Measurements from ENCODE around the gene COBL. TPM values are rescaled to one million over a fixed set of nuclear protein-coding genes. Genes with fewer than 3 reads are reported as not detected.

COBL gene
- total and polyA plus RNA-seq, 9 of the 15 experiments (the other 6 are each of a cell fraction or from before 2014, with no cell fraction given) = 0.01 to 2.4 (median 0.09) TPM; not detected in 3

GRCh38 chr7:51080216-51080615 lies 236.4 kb downstream of the COBL start:
- TF ChIP-seq TCF15 (CRISPR knock-in tag; IDR thresholded peaks at IDR 0.05) = no peak
- no peak for TF ChIP-seq NFYB (IDR thresholded peaks at IDR 0.05; ENCODE audit: extremely low read depth, insufficient read length)
- no peak for TF ChIP-seq ATF1 (CRISPR knock-in tag; IDR thresholded peaks at IDR 0.05)
- TF ChIP-seq ATF1 (tag; IDR thresholded peaks at IDR 0.05) = no peak
- TF ChIP-seq ZNF699 (CRISPR knock-in tag; IDR thresholded peaks at IDR 0.05; ENCODE audit: insufficient replicate concordance) = no peak
- TF ChIP-seq MED1 (CRISPR knock-in tag; IDR thresholded peaks at IDR 0.05; ENCODE audit: borderline replicate concordance) = no peak
- no peak for TF ChIP-seq SMARCC2 (IDR thresholded peaks at IDR 0.05; ENCODE audit: low read depth)
- TF ChIP-seq TAF7 (tag; IDR thresholded peaks at IDR 0.05) = no peak
- TF ChIP-seq ZNF586 (CRISPR knock-in tag; conservative IDR thresholded peaks at IDR 0.05) = no peak
- no peak for TF ChIP-seq CREBBP (IDR thresholded peaks at IDR 0.05; ENCODE audit: low read depth, low read length)
- TF ChIP-seq EHMT2 (IDR thresholded peaks at IDR 0.05) = no peak
- no peak for TF ChIP-seq ETS2 (tag; IDR thresholded peaks at IDR 0.05; ENCODE audit: borderline replicate concordance, poor library complexity, severe bottlenecking)
- no peak for TF ChIP-seq TRIM24 (IDR thresholded peaks at IDR 0.05)
- no peak for TF ChIP-seq HNRNPL (IDR thresholded peaks at IDR 0.05; ENCODE audit: low read depth, low read length)
- no peak for TF ChIP-seq EGR1 (conservative IDR thresholded peaks at IDR 0.05)
- TF ChIP-seq ZNF224 (CRISPR knock-in tag; IDR thresholded peaks at IDR 0.05) = no peak
- no peak for TF ChIP-seq ZFP91 (CRISPR knock-in tag; IDR thresholded peaks at IDR 0.05)
- TF ChIP-seq SNRNP70 (optimal IDR thresholded peaks at IDR 0.05; ENCODE audit: low read depth, low read length) = no peak
- TF ChIP-seq LCOR (CRISPR knock-in tag; IDR thresholded peaks at IDR 0.05) = no peak
- no peak for TF ChIP-seq NR4A1 (CRISPR knock-in tag; IDR thresholded peaks at IDR 0.05)
- no peak for TF ChIP-seq NR4A1 (tag; IDR thresholded peaks at IDR 0.05)
- CTCF ChIA-PET (ENCODE audit: low intra/inter-chr PET ratio) = no interaction called here
- ATAC-seq = no peak
- no peak for DNase-seq (ENCODE audit: extremely low read depth in 1 of 4, low spot score in 3 of 4)
- no peaks in the 10 kb centered on the region for H3K79me2 ChIP-seq (ENCODE audit: control insufficient read depth, insufficient read depth, low read length)
- no peaks in the 10 kb centered on the region for H3K9me1 ChIP-seq (ENCODE audit: control insufficient read depth, insufficient read depth, low read length)
- H4K20me1 ChIP-seq (replicated peaks; ENCODE audit: control insufficient read depth, insufficient read depth, low read length) = no peaks in the 10 kb centered on the region
- no TSS peak for BruUV-seq (replicated peaks)
- intact Hi-C loops (cut with micrococcal nuclease) (no loop called here), in situ Hi-C loops (cut with MboI) (no loop called here)
- peaks cover 9 to 47% of the 10 kb centered on the region in 2 experiments; a peak in 4 of 5 replicates for H3K27me3 ChIP-seq (ENCODE audit: control insufficient read depth in 2 of 2, insufficient read depth in 2 of 2, low read length in 2 of 2)
- H2AFZ ChIP-seq (ENCODE audit: low read depth, low read length) = no peak overlapping the region
- no peak overlapping the region for H3K4me2 ChIP-seq (ENCODE audit: insufficient read depth, low read length)
- H3K36me3 ChIP-seq (ENCODE audit: control insufficient read depth, insufficient read depth, low read length) = no peaks in the 10 kb centered on the region
- POLR2A ChIA-PET = interaction anchor here (0.7 kb wide), 1 partner anchor 484 kb away, joined by 5 read pairs; no protein-coding TSS in a partner anchor
- no peak overlapping the region for H3K9ac ChIP-seq (ENCODE audit: insufficient read depth in 1 of 2, low read depth in 2 of 2, low read length in 2 of 2)
- FAIRE-seq = no peak
- no peaks in the 10 kb centered on the region for H3K9me3 ChIP-seq (replicated peaks; ENCODE audit: control insufficient read depth, insufficient read depth, low read depth, low read length)
- 8% methylated on average over 6 of the region's 6 CpGs for WGBS (ENCODE audit: insufficient coverage, low coverage, missing lambda C conversion rate)
- H3K4me1 ChIP-seq (replicated peaks in 1 of 2; ENCODE audit: control insufficient read depth in 2 of 2, insufficient read depth in 2 of 2, low read length in 2 of 2) = no peaks in the 10 kb centered on the region
- no peak overlapping the region for H3K4me3 ChIP-seq
- no peak overlapping the region for H3K27ac ChIP-seq (ENCODE audit: extremely low read depth, low read depth, low read length)
